CMK (cell line): ENCODE data around the gene EPC2.

Experiments
- DNase-seq: peaks from one replicate; pipeline ENCODE4 v3.0.0-alpha.2; 2010; ENCODE audit warnings: low read depth

Gene EPC2

DNA sequence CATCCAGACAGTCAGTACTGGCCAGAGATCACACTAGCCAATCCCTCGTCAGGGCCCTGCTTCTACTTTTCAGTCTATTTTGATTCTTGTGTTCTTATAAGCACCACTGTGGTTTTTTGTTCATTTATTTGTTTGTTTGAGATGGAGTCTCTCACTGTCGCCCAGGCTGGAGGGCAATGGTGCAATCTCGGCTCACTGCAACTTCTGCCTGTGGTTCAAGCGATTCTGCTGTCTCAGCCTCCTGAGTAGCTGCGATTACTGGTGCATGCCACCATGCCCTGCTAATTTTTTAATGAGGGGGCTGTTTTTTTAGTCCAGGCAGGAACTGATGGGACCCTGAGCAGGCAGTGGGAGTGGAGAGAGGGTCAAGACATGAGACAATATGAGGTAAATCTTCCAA lies 165.5 kb downstream of the EPC2 start:
- no peak for DNase-seq

DNA sequence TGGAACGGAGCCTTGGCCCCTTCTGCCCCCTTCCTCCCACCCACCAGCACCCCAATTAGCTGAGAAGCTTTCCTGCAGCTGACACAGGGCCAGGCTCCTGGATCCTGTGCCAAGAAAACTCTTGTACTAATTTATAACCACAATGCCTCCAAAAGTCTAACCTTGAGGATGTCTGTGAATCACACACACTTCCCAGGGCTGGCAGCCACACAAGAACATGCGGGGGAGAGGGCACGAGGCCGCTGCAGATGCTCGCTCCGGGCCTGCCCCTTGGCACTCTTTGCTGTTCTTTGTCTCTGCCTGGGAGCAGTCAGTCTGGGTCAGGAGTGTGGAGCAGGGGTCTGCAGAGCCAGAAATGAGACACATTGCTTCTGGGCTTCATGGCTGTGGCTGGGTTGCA lies 167.8 kb downstream of the EPC2 start:
- DNase-seq = no peak

DNA sequence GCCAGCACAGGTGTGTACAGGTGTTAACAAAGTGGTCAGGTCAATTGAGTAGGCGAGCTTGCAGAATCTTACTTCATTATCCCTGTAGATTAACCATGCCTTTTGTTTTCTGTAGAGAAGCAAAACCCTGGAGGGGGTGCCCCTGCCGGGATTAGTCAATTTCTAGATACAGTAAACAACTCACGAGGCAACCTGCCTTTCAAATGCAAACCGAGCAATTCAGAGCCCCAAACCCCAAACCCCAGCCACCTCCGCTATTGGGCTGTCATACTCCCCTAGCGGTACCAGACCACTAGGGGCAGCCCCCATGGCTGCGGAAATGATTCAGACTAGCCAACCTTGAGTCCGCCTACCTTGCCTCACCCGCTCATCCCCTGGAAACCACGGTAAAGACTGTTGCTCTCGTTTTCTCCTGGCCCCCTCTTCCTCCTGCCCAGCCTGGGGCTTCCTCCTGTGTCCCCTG lies 169.1 kb downstream of the EPC2 start:
- no peak for DNase-seq

DNA sequence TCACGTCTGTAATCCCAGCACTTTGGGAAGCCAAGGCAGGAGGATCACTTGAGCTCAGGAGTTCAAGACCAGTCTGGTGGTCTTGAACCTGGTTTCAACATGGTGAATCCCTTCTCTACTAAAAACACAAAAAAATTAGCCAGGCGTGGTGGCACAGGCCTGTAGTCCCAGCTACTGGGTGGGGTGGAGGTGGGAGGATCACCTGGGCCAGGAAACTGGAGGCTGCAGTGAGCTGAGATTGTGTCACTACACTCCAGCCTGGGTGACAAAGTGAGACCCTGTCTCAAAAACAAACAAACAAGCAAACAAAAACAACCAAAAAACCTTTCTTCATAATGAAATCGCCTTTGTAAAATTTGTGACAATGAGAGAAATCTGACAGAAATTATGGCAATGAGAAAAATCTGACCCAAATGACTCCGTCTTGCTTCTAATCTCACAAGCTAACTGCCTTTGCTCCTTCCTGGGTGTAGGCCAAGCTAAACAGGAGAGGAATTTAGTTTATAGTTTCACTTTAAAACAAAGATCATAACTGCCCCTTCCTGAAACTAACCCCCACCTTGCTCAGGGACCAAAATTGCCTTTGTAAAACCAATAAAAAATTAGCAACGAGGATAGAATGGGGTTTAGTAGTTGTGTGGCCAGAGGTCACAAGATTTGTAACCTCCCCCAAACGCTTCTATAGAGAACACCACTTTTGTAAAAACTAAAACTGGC lies 169.8 kb downstream of the EPC2 start:
- DNase-seq = no peak

DNA sequence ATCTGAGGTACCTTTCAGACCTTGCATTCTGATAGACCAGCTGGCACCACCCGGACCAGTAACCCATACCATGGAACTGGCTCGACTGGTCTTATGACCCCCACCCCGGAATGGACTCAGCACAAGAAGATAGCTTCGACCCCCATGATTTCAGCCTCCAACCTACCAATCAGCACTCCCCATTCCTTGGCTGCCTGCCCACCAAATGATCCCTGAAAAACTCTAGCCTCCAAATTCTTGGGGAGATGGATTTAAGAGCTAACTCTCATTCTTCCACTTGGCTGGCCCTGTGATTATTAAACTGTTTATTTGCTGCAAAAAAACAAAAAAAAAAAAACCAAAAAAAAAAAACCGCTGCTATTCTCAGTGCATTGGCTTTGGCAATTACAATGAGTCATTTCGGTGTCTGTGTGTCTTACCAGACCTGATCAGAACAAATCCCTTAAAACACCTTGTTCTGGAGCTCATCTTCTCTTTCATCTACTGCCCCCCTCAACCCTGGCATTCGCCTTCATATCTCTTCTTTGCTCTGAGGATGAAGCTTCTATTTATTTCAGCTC lies 170.4 kb downstream of the EPC2 start:
- DNase-seq = no peak

DNA sequence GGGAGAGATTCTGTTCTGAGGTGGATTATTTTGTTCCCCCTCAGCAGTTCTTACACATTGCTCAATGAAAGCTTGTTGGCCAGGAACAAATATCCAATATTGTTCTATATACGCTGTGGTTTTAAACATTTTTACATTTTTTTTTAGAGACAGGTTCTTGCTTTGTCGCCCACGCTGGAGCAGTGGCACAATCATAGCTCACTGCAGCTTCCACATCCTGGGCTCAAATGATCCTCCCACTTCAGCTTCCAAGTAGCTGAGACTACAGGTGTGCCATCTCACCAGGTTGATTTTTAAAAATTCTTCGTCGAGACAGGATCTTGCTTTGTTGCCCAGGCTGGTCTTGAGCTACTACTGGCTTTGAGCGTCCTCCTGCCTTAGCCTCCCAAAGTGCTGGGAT lies 171.6 kb downstream of the EPC2 start:
- DNase-seq = no peak

DNA sequence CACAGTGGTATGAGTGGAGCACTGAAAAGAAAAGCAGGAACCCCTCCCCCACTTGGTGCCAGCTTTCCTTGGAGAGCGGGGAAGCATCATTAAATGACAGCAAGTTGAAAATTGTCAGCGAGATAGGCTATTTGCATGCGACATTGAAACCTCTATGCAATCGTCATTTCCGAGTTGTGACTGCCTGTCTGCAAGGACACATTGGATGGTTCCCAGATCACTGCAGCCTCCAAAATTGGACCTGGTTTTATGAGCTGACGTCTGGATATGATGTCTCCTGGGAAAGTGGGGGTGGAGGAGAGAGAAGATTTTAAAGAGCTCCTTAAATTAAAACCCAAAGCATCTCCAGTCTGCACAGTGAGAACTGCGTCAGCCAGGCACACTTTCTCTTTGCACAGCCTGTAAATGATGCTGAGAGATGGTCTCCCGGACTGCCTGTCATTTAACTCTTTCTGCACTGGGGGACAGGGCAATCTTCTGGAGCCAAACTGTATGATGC lies 172.7 kb downstream of the EPC2 start:
- no peak for DNase-seq

DNA sequence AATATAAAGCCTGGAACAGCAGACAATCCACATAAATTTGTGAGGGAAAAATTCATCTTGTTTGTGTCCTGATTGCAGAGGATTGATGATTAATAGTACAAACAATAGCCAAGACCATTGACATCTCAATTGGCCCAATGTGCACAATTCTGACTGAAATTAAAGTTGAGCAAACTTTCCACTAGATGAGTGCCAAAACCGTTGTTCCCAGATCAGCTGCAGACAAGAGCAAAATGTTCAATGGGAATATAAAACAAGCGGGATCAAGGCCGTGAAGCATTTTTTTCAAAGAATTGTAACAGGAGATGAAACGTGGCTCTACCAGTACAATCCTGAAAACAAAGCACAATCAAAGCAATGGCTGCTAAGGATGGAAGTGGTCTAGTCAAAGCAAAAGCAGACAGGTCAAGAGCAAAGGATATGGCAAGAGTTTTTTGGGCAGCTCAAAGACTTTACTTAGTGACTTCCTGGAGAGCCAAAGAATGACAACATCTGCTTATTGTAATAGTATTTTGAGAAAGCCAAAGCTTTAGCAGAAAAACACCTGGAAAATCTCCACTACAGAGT lies 174.6 kb downstream of the EPC2 start:
- DNase-seq = no peak

DNA sequence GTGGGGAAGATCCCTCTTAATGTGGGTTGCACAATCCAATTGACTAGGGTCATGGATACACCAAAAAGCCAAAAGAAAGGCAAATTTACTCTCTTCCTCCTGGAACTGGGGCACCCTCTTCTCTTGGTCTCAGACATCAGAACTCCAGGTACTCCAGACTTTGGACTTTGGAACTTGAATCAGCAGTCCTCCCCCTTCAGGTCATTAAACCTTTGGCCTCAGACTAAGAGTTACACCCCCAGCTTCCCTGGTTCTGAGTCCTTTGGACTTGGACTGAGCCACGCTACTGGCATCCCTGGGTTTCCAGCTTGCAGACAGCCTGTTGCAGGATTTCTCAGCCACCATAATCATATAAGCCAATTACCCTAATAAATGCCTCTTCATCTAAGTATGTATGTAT lies 179.6 kb downstream of the EPC2 start:
- DNase-seq = no peak

DNA sequence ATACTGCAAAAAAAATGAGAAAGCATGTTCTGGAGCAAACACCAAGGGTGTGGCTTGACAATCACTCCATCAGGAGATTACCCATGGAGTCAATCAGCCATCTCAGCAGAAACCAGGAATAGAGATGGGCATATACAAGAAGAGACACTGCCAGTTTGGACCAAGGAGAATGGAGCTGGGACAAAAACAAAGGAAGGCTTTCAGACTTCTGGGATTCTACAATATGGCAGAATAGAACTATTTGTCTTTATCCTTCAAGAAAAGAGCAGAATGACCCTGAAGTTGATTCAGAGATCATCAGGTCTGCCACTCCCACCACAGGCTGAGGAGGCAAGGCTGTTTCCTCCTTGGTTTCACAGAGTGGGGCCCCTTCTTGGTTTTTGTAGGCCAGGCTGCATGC lies 182.2 kb downstream of the EPC2 start:
- DNase-seq = no peak

DNA sequence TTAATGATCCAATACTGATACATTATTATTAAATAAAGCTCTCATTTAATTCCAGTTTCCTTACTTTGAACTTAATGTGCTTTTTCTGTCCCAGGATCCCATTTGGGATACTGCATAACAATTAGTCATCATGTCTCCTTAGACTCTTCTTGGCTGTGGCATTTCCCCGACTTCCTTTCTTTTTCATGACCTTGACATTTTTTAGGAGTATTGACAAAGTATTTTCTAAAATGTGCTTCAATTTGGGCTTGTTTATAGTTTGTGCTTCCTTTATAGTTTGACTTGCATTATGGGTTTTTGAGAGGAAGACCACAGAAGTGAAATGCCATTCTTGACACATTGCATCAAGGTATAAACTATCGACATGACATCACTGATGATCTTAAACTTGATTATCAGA lies 184.4 kb downstream of the EPC2 start:
- DNase-seq = no peak

DNA sequence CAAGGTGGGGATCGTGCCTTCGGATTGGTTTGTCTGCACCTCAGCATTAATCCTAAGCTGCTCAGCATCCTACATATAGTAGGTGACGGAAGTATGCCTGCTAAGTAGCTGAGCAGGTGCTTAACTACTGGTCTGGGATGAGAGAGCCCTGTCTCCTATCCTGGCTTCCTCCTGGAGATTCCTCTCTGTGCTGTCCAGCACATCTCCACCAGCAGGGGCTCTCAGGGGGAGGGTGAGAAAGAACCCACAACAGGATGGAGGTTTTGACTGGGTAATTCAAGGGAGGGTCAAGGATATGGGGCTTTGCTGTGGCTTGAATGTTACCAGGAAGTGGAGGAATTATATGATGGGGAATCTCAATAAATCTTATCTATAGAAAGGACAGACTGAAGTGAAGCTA lies 185.1 kb downstream of the EPC2 start:
- no peak for DNase-seq

DNA sequence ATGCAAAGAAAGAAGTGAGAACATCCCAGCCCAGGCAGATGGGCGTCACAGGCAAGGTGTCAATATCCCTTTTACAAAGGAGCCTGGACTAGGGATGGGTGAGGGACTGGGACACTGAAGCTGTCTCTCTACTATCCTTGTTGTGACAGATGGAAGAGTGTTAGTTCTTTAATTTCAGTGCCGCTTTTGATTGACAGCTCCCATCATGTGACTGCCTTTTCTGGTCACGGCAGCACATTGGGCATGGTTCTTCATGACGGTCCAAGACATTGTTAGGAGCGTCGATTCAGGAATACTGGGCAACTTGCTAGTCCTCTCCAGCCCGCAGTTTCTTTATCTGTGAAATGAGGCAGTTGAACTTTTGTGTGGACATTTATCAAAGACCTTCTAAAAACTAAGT lies 188.1 kb downstream of the EPC2 start:
- DNase-seq = no peak
